ENCODE data around the gene FIGN.

FIGN gene

GRCh38 chr2:163753726-163754125 is 17.9 kb upstream of the FIGN start:
- TF ChIP-seq CTCF (IDR thresholded peaks at IDR 0.05; ENCODE audit: low read length): no peak
- TF ChIP-seq EZH2 (IDR thresholded peaks at IDR 0.05; ENCODE audit: borderline replicate concordance, low read length): no peak
- no peak overlapping the region for H2AFZ ChIP-seq (ENCODE audit: low read length)

GRCh38 chr2:163752267-163752666 is 16.5 kb upstream of the FIGN start:
- no peak overlapping the region for H2AFZ ChIP-seq (ENCODE audit: low read length)
- H3K36me3 ChIP-seq (ENCODE audit: insufficient read depth, low read length): no peaks in the 10 kb centered on the region
- H3K4me1 ChIP-seq (ENCODE audit: insufficient read depth, low read length, severe bottlenecking): no peaks in the 10 kb centered on the region
- no peaks in the 10 kb centered on the region for H3K79me2 ChIP-seq (ENCODE audit: insufficient read depth, low read length)
- H3K9me3 ChIP-seq (ENCODE audit: low read length): no peaks in the 10 kb centered on the region
- no peak overlapping the region for H3K27ac ChIP-seq (ENCODE audit: low read depth, low read length, poor library complexity, severe bottlenecking)
- H3K9me2 ChIP-seq (ENCODE audit: low read depth, low read length): no peaks in the 10 kb centered on the region
- no peaks in the 10 kb centered on the region for H3K27me3 ChIP-seq (ENCODE audit: insufficient read depth, low read length)
- H3K4me2 ChIP-seq (ENCODE audit: low read length): no peak overlapping the region
- H3K9ac ChIP-seq (ENCODE audit: low read length): no peak overlapping the region
- no peaks in the 10 kb centered on the region for H4K20me1 ChIP-seq (ENCODE audit: insufficient read depth, low read length)
- no peaks in the 10 kb centered on the region for H3F3A ChIP-seq (ENCODE audit: insufficient read depth, low read length)
- no peak for TF ChIP-seq CTCF (IDR thresholded peaks at IDR 0.05; ENCODE audit: low read length)
- no peak for TF ChIP-seq EZH2 (IDR thresholded peaks at IDR 0.05; ENCODE audit: borderline replicate concordance, low read length)
- H3K4me3 ChIP-seq (ENCODE audit: low read depth, low read length, poor library complexity, severe bottlenecking): no peak overlapping the region

More at GRCh38 chr2:163753726-163754125, 17.9 kb upstream of the FIGN start:
- H4K20me1 ChIP-seq (ENCODE audit: insufficient read depth, low read length): no peaks in the 10 kb centered on the region
- no peak overlapping the region for H3K27ac ChIP-seq (ENCODE audit: low read depth, low read length, poor library complexity, severe bottlenecking)
- no peaks in the 10 kb centered on the region for H3K36me3 ChIP-seq (ENCODE audit: insufficient read depth, low read length)
- no peaks in the 10 kb centered on the region for H3F3A ChIP-seq (ENCODE audit: insufficient read depth, low read length)
- no peak overlapping the region for H3K9ac ChIP-seq (ENCODE audit: low read length)
- no peak overlapping the region for H3K4me2 ChIP-seq (ENCODE audit: low read length)
- no peaks in the 10 kb centered on the region for H3K27me3 ChIP-seq (ENCODE audit: insufficient read depth, low read length)
- no peaks in the 10 kb centered on the region for H3K9me3 ChIP-seq (ENCODE audit: low read length)
- H3K79me2 ChIP-seq (ENCODE audit: insufficient read depth, low read length): no peaks in the 10 kb centered on the region
- H3K9me2 ChIP-seq (ENCODE audit: low read depth, low read length): no peaks in the 10 kb centered on the region
- H3K4me1 ChIP-seq (ENCODE audit: insufficient read depth, low read length, severe bottlenecking): no peaks in the 10 kb centered on the region
- no peak overlapping the region for H3K4me3 ChIP-seq (ENCODE audit: low read depth, low read length, poor library complexity, severe bottlenecking)

GRCh38 chr2:163751696-163752095 is 15.9 kb upstream of the FIGN start:
- no peaks in the 10 kb centered on the region for H3K9me3 ChIP-seq (ENCODE audit: low read length)
- H4K20me1 ChIP-seq (ENCODE audit: insufficient read depth, low read length): no peaks in the 10 kb centered on the region
- H3K27ac ChIP-seq (ENCODE audit: low read depth, low read length, poor library complexity, severe bottlenecking): no peak overlapping the region
- H3K4me1 ChIP-seq (ENCODE audit: insufficient read depth, low read length, severe bottlenecking): no peaks in the 10 kb centered on the region
- no peaks in the 10 kb centered on the region for H3K79me2 ChIP-seq (ENCODE audit: insufficient read depth, low read length)
- no peaks in the 10 kb centered on the region for H3F3A ChIP-seq (ENCODE audit: insufficient read depth, low read length)
- no peak overlapping the region for H3K4me2 ChIP-seq (ENCODE audit: low read length)
- H2AFZ ChIP-seq (ENCODE audit: low read length): no peak overlapping the region
- H3K9me2 ChIP-seq (ENCODE audit: low read depth, low read length): no peaks in the 10 kb centered on the region
- no peak overlapping the region for H3K9ac ChIP-seq (ENCODE audit: low read length)
- H3K4me3 ChIP-seq (ENCODE audit: low read depth, low read length, poor library complexity, severe bottlenecking): no peak overlapping the region
- no peak for TF ChIP-seq CTCF (IDR thresholded peaks at IDR 0.05; ENCODE audit: low read length)
- no peaks in the 10 kb centered on the region for H3K27me3 ChIP-seq (ENCODE audit: insufficient read depth, low read length)
- H3K36me3 ChIP-seq (ENCODE audit: insufficient read depth, low read length): no peaks in the 10 kb centered on the region
